Fibroblast of the aortic adventitia (primary cell): ENCODE results near the gene TIMM8B. TPM values are rescaled to one million over a fixed set of nuclear protein-coding genes. Genes with fewer than 3 reads are reported as not detected.

ENCODE experiments used
- DNase-seq: peaks from one replicate; pipeline ENCODE4 v3.0.0-alpha.2; 2010; ENCODE audit warnings: low read depth
- H3K4me3 ChIP-seq: 2 replicates; pipeline ENCODE4 v1.5.1; 2011; ENCODE audit warnings: low read depth, mild to moderate bottlenecking, control low read depth, low read length, moderate library complexity
- total RNA-seq: library from RNA; depleted of rRNA; stranded (reverse); fragments of >200 nt; gene quantifications from 2 replicates; pipeline ENCODE4 v1.2.3, GENCODE V29; 2012; ENCODE audit warnings: low replicate concordance
- TF ChIP-seq, protein P1 (sequence below): IDR thresholded peaks from 2 replicates; pipeline ENCODE4 v1.5.1; 2011; ENCODE audit warnings: mild to moderate bottlenecking, low read length, control low read depth, inconsistent platforms; ENCODE audit not compliant: insufficient read depth

TIMM8B gene
- total RNA-seq, 1 donor: 41.5 TPM

DNA sequence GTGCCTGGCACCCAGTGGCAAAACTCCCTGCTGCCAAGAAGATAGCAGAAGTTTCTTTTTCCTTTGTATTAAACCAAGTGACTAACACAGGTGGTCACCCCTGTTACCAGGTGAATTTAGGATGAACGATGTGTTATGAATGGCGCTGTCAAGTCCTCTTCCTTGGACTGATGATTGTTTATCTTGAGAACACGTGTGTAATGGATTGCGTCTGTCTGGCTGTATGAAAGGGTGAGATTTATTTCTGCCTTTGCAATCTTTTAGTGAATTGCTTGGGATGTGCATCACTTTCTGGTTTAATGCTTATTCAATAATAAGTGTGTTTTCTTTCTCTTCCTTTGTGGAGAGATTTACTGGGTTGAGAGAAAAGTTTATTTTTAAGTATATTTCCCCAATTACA lies 36.6 kb upstream of the TIMM8B start:
- TF ChIP-seq, protein P1, sequence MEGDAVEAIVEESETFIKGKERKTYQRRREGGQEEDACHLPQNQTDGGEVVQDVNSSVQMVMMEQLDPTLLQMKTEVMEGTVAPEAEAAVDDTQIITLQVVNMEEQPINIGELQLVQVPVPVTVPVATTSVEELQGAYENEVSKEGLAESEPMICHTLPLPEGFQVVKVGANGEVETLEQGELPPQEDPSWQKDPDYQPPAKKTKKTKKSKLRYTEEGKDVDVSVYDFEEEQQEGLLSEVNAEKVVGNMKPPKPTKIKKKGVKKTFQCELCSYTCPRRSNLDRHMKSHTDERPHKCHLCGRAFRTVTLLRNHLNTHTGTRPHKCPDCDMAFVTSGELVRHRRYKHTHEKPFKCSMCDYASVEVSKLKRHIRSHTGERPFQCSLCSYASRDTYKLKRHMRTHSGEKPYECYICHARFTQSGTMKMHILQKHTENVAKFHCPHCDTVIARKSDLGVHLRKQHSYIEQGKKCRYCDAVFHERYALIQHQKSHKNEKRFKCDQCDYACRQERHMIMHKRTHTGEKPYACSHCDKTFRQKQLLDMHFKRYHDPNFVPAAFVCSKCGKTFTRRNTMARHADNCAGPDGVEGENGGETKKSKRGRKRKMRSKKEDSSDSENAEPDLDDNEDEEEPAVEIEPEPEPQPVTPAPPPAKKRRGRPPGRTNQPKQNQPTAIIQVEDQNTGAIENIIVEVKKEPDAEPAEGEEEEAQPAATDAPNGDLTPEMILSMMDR: no peak
- DNase-seq: no peak
- H3K4me3 ChIP-seq: no peak overlapping the region

DNA sequence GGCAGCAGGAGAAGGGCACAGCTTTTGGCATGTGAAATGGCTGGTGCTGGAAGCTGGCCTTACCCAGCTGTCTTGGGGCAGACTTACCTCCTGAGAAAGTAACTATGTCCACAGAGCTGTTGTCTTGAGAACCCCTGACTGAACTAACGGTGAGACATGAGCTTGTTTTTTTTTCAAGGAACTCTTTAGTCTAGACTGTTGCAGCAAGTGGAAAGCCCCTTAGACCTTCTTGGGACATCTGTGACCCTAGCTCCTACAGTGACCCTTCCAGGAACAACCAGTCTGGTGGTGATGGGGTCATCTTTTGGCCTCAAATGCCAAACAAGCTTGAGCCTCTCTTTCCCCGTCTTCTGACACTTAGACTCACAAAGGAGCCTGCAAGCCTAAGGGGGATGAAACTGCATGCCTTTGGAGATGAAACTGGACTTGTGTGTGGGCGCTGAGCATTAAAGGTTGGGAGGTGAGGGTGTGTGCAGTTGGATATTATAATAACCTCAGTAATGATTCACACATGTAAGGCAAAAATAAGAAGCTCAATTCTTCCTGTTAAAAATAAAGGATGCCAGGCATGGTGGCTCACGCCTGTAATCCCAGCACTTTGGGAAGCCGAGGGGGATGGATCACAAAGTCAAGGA lies 35.5 kb upstream of the TIMM8B start:
- DNase-seq: no peak
- no peak overlapping the region for H3K4me3 ChIP-seq
- TF ChIP-seq, protein P1: no peak

DNA sequence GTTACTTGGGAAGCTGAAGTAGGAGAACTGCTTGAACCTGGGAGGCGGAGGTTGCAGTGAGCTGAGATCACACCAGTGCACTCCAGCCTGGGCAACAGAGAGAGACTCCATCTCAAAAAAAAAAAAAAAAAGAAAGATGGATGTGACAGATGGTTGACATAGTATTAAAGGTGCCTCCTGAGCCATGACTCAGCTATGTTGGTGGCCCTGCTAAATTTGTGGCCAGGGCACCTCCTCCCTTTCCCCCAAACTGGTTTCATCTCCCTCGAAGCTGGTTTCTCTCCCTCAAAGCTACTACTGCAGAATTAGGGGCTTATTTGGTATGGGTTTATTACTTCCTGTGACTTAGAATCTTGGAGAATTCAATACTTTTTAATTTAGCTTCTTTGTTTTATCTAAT lies 31.6 kb upstream of the TIMM8B start:
- DNase-seq: no peak
- TF ChIP-seq, protein P1: no peak
- H3K4me3 ChIP-seq: no peak overlapping the region

DNA sequence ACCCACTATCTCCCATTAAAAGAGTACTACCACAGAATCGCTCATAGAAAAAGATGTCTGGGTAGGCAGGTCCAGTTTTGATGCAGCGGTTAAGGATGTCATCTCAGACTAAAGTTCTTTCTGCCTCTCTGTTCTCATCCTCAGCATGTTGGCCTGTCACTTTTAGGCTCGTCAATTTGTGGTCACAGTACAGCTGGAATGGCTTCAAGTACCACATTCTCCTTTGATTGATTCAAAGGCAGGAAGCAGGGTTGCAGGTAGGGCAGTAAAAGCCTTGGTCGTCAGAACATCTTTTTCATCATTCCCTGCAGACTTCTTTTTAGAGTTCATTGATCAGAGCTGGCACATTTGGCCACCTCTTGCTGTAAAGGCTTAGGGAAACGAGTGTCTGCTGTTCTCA lies 28.8 kb upstream of the TIMM8B start:
- TF ChIP-seq, protein P1: no peak
- H3K4me3 ChIP-seq: no peak overlapping the region
- DNase-seq: no peak

DNA sequence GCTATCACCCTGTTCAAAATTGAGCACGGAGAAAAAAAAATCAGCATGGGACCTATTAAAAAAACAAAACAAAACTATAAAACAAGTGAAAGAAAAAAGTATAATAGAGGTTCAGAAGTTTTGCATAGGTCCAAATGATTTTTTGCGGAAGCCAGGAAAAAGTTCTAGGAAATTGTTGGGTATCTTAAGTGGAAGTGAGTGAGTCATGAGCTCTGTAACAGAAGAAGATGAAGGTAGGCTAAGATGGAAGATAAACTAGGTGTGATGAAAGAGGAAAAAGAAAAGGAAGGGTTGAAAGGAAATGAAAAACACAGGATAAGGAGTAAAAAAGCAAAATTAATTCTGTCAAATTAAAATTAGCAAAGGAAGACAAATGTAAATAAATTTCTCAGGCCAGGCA lies 27.9 kb upstream of the TIMM8B start:
- no peak for DNase-seq
- H3K4me3 ChIP-seq: no peak overlapping the region
- TF ChIP-seq, protein P1: no peak

DNA sequence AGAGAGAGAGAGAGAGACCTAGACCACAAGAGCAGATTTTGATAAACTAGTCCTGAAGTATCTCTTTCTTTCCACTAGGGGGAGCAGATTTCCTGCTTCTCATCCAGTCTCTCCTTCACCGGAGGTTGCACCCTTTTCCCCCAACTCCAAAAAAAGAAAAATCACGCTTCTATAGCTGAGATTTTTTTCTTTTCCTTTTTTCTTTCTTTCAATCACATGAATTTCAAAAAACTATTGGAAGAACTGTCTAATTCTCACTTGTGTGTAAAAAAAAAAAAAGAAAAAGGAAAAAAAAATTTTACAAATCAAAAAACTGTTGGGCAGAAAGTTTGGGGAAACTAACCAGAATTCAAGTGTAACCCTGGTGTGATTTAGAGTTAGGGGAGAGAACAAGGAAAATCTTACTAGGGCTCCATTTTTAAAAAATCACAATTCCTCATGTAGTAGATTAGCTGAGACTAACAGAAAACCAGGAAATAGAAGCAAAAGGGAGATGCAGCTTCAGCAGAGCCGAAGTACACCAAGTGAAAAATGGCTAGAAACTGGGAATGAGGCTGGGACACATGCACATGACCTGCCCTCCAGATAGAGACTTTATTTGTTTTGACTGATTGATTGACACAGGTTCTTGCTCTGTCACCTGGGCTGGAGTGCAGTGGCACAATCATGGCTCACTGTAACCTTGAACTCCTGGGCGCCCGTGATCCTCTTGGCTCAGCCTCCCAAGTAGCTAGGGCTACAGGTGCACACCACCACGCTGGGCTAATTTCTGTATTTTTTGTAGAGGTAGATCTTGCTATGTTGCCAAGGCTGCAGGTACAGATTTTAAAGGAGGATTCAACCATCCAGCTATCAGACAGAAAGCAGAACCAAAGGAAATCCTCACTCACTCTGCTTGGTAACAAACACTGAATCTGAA lies 27.2 kb upstream of the TIMM8B start:
- no peak overlapping the region for H3K4me3 ChIP-seq
- TF ChIP-seq, protein P1: peak; percentile 71
- DNase-seq: peak; percentile 76
